ENCODE results near the gene ATXN7L1. TPM values are rescaled to one million over a fixed set of nuclear protein-coding genes. Genes with fewer than 3 reads are reported as not detected.
A peak's percentile ranks its signal among the peaks of the same experiment; 100 is the strongest.

Gene ATXN7L1
- total and polyA plus RNA-seq, 9 donors = 5.0 to 17.6 (median 11.4) TPM

- H3K27me3 ChIP-seq = no peaks in the 10 kb centered on the region
- H3K4me1 ChIP-seq (ENCODE audit: insufficient read depth) = peaks cover 5% of the 10 kb centered on the region
- TF ChIP-seq POLR2A (IDR thresholded peaks at IDR 0.05) = no peak
- no peak for TF ChIP-seq CTCF (IDR thresholded peaks at IDR 0.05)
- TF ChIP-seq EP300 (IDR thresholded peaks at IDR 0.05) = no peak
- H3K4me3 ChIP-seq = no peak overlapping the region
- no peaks in the 10 kb centered on the region for H3K9me3 ChIP-seq
- intact Hi-C loops (cut with DNase I) = no loop called here
- 18 to 46% (median 37%) methylated on average over 8 of the region's 8 CpGs for WGBS, 3 donors
- no peaks in the 10 kb centered on the region for H3K36me3 ChIP-seq
- peak overlapping the region in 1 of 2 donors; percentile 3 for H3K27ac ChIP-seq
- no peak for DNase-seq
Measured at GRCh38 chr7:105788816-105789349, 87.5 kb downstream of the ATXN7L1 start.

- intact Hi-C loops (cut with DNase I) = no loop called here
- Histone ChIP-seq H3K4me3 (no peak overlapping the region), H3K27me3 (no peaks in the 10 kb centered on the region), H3K9me3 (no peaks in the 10 kb centered on the region), H3K36me3 (no peaks in the 10 kb centered on the region), H3K4me1 (ENCODE audit: insufficient read depth) (peaks cover 5% of the 10 kb centered on the region), H3K27ac (peak overlapping the region in 1 of 2 donors; percentile 3)
- 25 to 49% (median 28%) methylated on average over 15 of the region's 15 CpGs for WGBS, 3 donors
- no peak for TF ChIP-seq POLR2A (IDR thresholded peaks at IDR 0.05)
- TF ChIP-seq CTCF (IDR thresholded peaks at IDR 0.05) = no peak
- no peak for TF ChIP-seq EP300 (IDR thresholded peaks at IDR 0.05)
- no peak for DNase-seq
Measured at GRCh38 chr7:105788356-105788755, 88.0 kb downstream of the ATXN7L1 start.

GRCh38 chr7:105787793-105788192 lies 88.6 kb downstream of the ATXN7L1 start:
- no peak for DNase-seq
- no peaks in the 10 kb centered on the region for H3K36me3 ChIP-seq
- H3K27me3 ChIP-seq = no peaks in the 10 kb centered on the region
- no peaks in the 10 kb centered on the region for H3K9me3 ChIP-seq
- no peak overlapping the region for H3K27ac ChIP-seq
- WGBS, 3 donors = 68 to 72% (median 71%) methylated on average over 3 of the region's 3 CpGs
- intact Hi-C loops (cut with DNase I) = no loop called here
- H3K4me1 ChIP-seq (ENCODE audit: insufficient read depth) = peaks cover 5% of the 10 kb centered on the region
- no peak overlapping the region for H3K4me3 ChIP-seq
- TF ChIP-seq CTCF (IDR thresholded peaks at IDR 0.05) (no peak), POLR2A (IDR thresholded peaks at IDR 0.05) (no peak), EP300 (IDR thresholded peaks at IDR 0.05) (no peak)

GRCh38 chr7:105786520-105787470 lies 89.6 kb downstream of the ATXN7L1 start:
- no peak overlapping the region for H3K4me3 ChIP-seq
- intact Hi-C loops (cut with DNase I) = no loop called here
- no peak overlapping the region for H3K27ac ChIP-seq
- no peak for TF ChIP-seq EP300 (IDR thresholded peaks at IDR 0.05)
- TF ChIP-seq POLR2A (IDR thresholded peaks at IDR 0.05) = no peak
- no peak for TF ChIP-seq CTCF (IDR thresholded peaks at IDR 0.05)
- DNase-seq = peak in 1 of 5 donors; percentile 9
- H3K27me3 ChIP-seq = no peaks in the 10 kb centered on the region
- peaks cover 5% of the 10 kb centered on the region for H3K4me1 ChIP-seq (ENCODE audit: insufficient read depth)
- 94 to 95% (median 95%) methylated on average over 10 of the region's 10 CpGs for WGBS, 3 donors
- H3K9me3 ChIP-seq = no peaks in the 10 kb centered on the region
- H3K36me3 ChIP-seq = no peaks in the 10 kb centered on the region
